GM21381 (cell line): Measurements from ENCODE around the gene BCO1.

Source experiments
- ATAC-seq: cut with Tn5 transposase; IDR thresholded peaks from one replicate; pipeline ENCODE4 v1.9.1; 2021; ENCODE audit warnings: mild to moderate bottlenecking, moderate library complexity; ENCODE audit not compliant: unreplicated experiment

BCO1 gene

GRCh38 chr16:81232740-81233367 is 5.6 kb upstream of the BCO1 start:
- ATAC-seq, result no peak

GRCh38 chr16:81237282-81237681 is 1.2 kb upstream of the BCO1 start:
- ATAC-seq, result no peak

- no peak for ATAC-seq
Measured at GRCh38 chr16:81237942-81238295, 570 bp upstream of the BCO1 start.

- ATAC-seq, result no peak
Measured at GRCh38 chr16:81239367-81240121, 1.1 kb downstream of the BCO1 start.

- no peak for ATAC-seq
Measured at GRCh38 chr16:81241706-81242105, 3.2 kb downstream of the BCO1 start.

GRCh38 chr16:81242977-81243618 is 4.6 kb downstream of the BCO1 start:
- no peak for ATAC-seq

GRCh38 chr16:81243942-81244341 is 5.5 kb downstream of the BCO1 start:
- ATAC-seq, result no peak

GRCh38 chr16:81251871-81252270 is 13.4 kb downstream of the BCO1 start:
- no peak for ATAC-seq

GRCh38 chr16:81253141-81253540 is 14.7 kb downstream of the BCO1 start:
- ATAC-seq, result no peak

- no peak for ATAC-seq
Measured at GRCh38 chr16:81254922-81255526, 16.5 kb downstream of the BCO1 start.

GRCh38 chr16:81259916-81260315 is 21.4 kb downstream of the BCO1 start:
- no peak for ATAC-seq

- ATAC-seq, result no peak
Measured at GRCh38 chr16:81261049-81261648, 22.7 kb downstream of the BCO1 start.

GRCh38 chr16:81263470-81264220 is 25.2 kb downstream of the BCO1 start:
- no peak for ATAC-seq

GRCh38 chr16:81264386-81264785 is 25.9 kb downstream of the BCO1 start:
- ATAC-seq, result no peak

- ATAC-seq, result no peak
Measured at GRCh38 chr16:81265052-81265451, 26.6 kb downstream of the BCO1 start.

- no peak for ATAC-seq
Measured at GRCh38 chr16:81265658-81266451, 27.4 kb downstream of the BCO1 start.

- no peak for ATAC-seq
Measured at GRCh38 chr16:81266680-81267095, 28.2 kb downstream of the BCO1 start.

GRCh38 chr16:81268509-81268908 is 30.0 kb downstream of the BCO1 start:
- no peak for ATAC-seq

GRCh38 chr16:81273223-81273950 is 34.9 kb downstream of the BCO1 start:
- no peak for ATAC-seq
